GM06990 (cell line): ENCODE measurements around the gene DOCK4.

Experiments used
- DNase-seq: peaks from one replicate; pipeline ENCODE4 v3.0.0-alpha.2; 2011; ENCODE audit not compliant: insufficient read length; ENCODE audit errors: extremely low read depth
- H3K27me3 ChIP-seq: replicated peaks from 2 replicates; pipeline ENCODE4 v1.6.0; 2011; ENCODE audit warnings: low read length; ENCODE audit not compliant: control insufficient read depth, insufficient read depth
- H3K36me3 ChIP-seq: 2 replicates; pipeline ENCODE4 v1.5.1; 2011; ENCODE audit warnings: low read length; ENCODE audit not compliant: control insufficient read depth, insufficient read depth
- H3K4me3 ChIP-seq: replicated peaks from 2 replicates; pipeline ENCODE4 v1.5.1; 2011; ENCODE audit warnings: low read depth, mild to moderate bottlenecking, control low read depth, low read length
- TF ChIP-seq, protein P1 (sequence below): IDR thresholded peaks from 2 replicates; pipeline ENCODE4 v1.5.1; 2011; ENCODE audit warnings: low read length, control low read depth, mild to moderate bottlenecking, inconsistent platforms; ENCODE audit not compliant: insufficient read depth, poor library complexity, severe bottlenecking

The DOCK4 gene

DNA sequence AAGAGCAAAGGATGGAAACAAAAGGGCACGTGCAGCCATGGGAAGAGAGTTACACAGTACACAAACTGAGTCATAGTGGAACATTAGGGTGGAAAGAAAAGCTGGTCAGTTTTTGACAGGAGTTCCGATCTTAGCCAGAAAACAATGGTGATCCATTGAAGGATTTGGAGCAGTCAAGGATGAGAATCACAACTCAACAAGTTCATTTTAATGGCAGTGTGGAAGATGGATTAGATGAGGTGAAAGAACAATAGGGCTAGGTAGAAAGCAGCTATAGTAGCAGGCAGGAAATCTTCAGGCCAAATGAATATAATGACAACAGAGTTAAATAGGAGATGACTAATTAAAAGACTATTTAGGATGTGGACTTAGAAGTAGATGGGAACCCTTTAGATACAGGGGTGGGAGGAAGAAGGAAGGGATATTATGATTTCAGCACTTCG, 136.3 kb downstream of the DOCK4 start:
- DNase-seq = no peak
- TF ChIP-seq, protein P1, sequence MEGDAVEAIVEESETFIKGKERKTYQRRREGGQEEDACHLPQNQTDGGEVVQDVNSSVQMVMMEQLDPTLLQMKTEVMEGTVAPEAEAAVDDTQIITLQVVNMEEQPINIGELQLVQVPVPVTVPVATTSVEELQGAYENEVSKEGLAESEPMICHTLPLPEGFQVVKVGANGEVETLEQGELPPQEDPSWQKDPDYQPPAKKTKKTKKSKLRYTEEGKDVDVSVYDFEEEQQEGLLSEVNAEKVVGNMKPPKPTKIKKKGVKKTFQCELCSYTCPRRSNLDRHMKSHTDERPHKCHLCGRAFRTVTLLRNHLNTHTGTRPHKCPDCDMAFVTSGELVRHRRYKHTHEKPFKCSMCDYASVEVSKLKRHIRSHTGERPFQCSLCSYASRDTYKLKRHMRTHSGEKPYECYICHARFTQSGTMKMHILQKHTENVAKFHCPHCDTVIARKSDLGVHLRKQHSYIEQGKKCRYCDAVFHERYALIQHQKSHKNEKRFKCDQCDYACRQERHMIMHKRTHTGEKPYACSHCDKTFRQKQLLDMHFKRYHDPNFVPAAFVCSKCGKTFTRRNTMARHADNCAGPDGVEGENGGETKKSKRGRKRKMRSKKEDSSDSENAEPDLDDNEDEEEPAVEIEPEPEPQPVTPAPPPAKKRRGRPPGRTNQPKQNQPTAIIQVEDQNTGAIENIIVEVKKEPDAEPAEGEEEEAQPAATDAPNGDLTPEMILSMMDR = no peak
- H3K27me3 ChIP-seq = no peaks in the 10 kb centered on the region

DNA sequence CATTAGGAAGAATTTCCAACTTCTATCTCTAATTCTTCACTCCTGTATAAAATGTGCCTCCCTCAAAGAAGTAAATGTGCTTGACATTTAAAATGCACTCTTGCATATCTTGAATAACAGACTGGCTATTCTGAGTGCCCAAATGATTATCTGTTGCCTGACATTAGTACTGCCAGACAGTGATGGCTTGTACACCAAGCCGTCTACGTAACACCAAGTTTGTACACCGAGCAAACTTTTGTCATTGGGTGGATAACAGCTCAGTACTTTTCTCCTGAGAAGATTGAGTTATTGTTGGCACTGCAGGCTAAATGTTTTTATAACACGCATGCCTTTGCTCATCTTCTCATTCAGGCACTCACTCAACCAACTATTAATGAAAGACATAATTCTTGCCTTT, 137.2 kb downstream of the DOCK4 start:
- no peaks in the 10 kb centered on the region for H3K36me3 ChIP-seq

More for the DNA sequence above, 136.3 kb downstream of the DOCK4 start:
- Histone ChIP-seq H3K36me3 (no peaks in the 10 kb centered on the region), H3K4me3 (no peak overlapping the region)

DNA sequence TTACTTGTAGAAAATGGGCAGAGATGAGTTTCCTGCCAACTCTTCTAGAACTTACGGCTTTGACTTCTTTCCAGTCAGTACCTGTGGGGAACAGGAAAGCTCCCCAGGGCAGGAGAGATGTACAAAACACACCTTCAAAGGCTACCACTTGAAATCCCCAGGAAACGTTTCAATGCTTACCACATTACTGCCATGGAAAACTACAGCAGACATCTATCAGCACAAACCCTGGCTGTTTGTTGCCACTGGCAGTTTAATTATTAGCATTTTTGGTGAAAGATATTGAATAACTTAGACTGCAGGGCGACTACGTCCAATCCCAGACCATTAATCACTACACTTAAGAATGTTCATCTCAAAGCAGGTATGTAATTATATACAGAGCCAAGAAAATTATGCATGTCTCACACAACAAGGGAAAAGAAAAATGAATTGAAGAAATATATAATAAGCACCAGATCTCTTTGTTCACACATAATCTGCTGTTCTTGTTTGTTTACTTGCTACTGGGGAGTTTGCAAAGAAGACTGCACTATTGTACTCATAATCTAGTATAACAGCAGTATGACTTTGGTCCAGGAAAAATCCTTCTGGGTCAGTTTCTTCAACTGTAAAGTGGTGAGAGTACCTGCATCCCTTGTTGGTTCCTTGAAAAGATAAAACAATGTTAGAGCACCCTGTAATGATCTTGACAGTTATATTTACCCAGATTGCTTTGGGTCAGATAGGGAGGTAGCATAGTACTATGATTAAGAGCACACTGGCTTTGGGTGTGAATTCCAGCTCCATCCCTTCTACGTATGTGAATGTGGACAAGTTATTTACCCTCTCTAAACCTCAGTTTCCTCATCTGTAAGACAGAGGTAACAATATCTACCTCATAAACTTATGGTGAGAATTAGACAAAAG, 138.3 kb downstream of the DOCK4 start:
- TF ChIP-seq, protein P1 = no peak
- no peak for DNase-seq
- H3K27me3 ChIP-seq = no peaks in the 10 kb centered on the region

More for the DNA sequence above, 137.2 kb downstream of the DOCK4 start:
- TF ChIP-seq, protein P1 = no peak
- H3K4me3 ChIP-seq = no peak overlapping the region
- no peak for DNase-seq
- no peaks in the 10 kb centered on the region for H3K27me3 ChIP-seq

DNA sequence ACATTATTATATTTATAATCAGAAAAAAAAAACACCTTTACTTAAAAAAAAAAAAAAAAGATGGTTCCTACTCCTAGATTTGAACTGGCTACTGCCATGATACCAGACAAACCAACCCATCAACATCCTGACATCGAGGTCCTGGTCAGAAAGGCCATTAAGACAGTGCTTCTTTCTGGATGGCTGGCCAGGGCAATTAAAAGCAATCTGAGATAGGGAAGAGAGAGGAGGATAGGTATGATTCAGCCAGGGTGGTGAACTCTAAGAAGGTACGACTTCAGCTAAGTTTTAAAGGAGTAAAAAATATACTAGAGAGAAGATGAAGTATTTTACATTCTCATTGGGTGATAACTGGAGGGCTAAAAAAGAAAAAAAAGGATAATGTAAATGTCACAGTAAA, 139.0 kb downstream of the DOCK4 start:
- no peak for DNase-seq
- Histone ChIP-seq H3K36me3 (no peaks in the 10 kb centered on the region), H3K27me3 (no peaks in the 10 kb centered on the region), H3K4me3 (no peak overlapping the region)
- TF ChIP-seq, protein P1 = no peak

More for the DNA sequence above, 138.3 kb downstream of the DOCK4 start:
- Histone ChIP-seq H3K4me3 (no peak overlapping the region), H3K36me3 (no peaks in the 10 kb centered on the region)

DNA sequence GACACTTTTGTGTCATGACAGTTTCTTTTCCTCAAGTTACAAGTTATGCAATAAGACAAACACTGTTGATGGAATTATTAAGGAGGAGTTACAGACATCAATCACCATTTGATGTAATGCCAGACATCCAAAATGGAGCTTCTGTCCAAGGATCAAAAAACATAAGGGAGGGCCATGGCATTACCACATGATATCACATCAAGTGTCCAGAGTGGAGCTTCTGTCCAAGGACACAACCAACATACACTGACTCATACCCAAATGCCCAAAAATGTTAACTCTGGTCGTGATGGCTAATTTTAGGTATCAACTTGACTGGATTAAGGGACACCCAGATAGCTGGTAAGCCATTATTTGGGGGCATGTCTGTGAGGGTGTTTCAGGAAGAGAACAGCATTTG, 140.4 kb downstream of the DOCK4 start:
- TF ChIP-seq, protein P1 = no peak
- DNase-seq = no peak
- H3K4me3 ChIP-seq = no peak overlapping the region
- no peaks in the 10 kb centered on the region for H3K36me3 ChIP-seq
- H3K27me3 ChIP-seq = no peaks in the 10 kb centered on the region
